IPS-15b (cell line): ENCODE results near the gene MSI1.

Experiments used
- H3K27me3 ChIP-seq: one replicate; pipeline ENCODE4 v1.6.1; 2013; ENCODE audit warnings: low read length; ENCODE audit not compliant: control insufficient read depth, insufficient read depth
- H3K36me3 ChIP-seq: one replicate; pipeline ENCODE4 v1.6.1; 2013; ENCODE audit warnings: low read length; ENCODE audit not compliant: control insufficient read depth, insufficient read depth
- H3K4me1 ChIP-seq: one replicate; pipeline ENCODE4 v1.6.1; 2013; ENCODE audit warnings: mild to moderate bottlenecking, low read length; ENCODE audit not compliant: control insufficient read depth, insufficient read depth
- H3K4me3 ChIP-seq: one replicate; pipeline ENCODE4 v1.5.1; 2013; ENCODE audit warnings: low read depth, low read length
- H3K9ac ChIP-seq: one replicate; pipeline ENCODE4 v1.6.1; 2013; ENCODE audit warnings: low read depth, mild to moderate bottlenecking, low read length
- H3K9me3 ChIP-seq: one replicate; pipeline ENCODE4 v1.6.1; 2013; ENCODE audit warnings: mild to moderate bottlenecking, low read length; ENCODE audit not compliant: control insufficient read depth, insufficient read depth

Gene MSI1

DNA sequence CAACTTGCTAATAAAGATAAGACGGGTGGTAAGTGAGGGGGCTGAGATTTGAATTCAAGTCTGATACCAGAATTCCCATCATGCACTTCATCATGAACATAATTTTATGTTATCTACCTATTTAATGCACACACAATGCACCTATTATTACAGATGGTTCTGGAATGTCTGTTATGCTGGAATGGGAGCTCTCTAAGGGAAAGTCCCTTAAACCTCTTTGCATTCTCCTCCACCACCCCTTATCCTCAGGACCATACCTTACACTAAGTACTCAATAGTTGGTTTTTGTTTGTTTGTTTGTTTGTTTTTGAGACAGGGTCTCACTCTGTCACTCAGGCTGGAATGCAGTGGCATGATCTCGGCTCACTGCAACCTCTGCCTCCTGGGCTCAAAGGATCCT, 7.0 kb upstream of the MSI1 start:
- Histone ChIP-seq H3K4me3 (no peak overlapping the region), H3K9me3 (no peaks in the 10 kb centered on the region), H3K36me3 (no peaks in the 10 kb centered on the region), H3K9ac (no peak overlapping the region), H3K27me3 (peaks cover 19% of the 10 kb centered on the region), H3K4me1 (peaks cover 10% of the 10 kb centered on the region)

- H3K27me3 ChIP-seq, result peaks cover 36% of the 10 kb centered on the region
- H3K4me1 ChIP-seq, result peaks cover 19% of the 10 kb centered on the region
- no peaks in the 10 kb centered on the region for H3K9me3 ChIP-seq
- no peak overlapping the region for H3K9ac ChIP-seq
- no peak overlapping the region for H3K4me3 ChIP-seq
- H3K36me3 ChIP-seq, result no peaks in the 10 kb centered on the region
Observed at GRCh38 chr12:120373683-120374082, 4.7 kb upstream of the MSI1 start.

DNA sequence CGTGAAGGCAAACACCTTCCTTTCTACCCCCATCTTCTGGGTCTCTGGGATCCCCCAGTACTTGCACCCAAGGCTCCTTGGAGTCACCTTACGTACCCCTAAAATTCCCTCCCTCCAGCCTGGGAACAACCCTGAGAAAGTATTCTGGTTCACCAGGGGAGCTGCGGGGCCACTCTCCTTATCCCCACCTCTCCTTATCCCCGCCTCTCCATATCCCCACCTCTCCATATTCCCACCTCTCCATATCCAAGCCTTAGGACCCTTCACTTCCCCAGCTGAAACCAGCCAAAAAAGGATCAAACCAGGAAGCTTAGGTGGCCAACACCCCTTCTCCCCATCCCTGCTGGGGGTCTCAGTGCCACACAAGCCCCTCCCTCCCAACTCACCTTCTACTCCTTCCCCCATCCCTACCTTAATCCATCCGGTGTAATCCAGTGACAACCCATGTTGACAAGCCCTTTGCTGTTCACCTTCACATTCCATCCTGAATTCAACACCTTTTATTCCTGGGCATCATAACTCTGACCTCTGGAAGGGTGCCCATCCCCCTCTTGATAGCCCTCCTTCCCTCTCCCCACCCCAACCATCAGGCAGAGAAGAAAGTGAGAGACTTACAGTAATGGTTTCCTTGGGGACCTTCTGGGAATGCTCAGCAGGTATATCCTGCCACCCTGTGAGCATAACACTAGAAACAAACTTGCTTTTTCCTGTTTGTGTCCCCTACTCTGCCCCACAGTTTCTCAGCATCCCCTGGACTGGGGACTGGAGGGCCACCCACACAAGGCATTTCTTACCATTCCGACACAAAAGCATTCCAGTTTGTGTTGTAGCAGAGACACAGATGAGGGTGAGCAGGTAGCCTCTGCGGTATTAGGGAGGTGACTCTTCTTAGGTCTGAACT, 1.6 kb upstream of the MSI1 start:
- H3K9me3 ChIP-seq, result no peaks in the 10 kb centered on the region
- H3K4me1 ChIP-seq, result peaks cover 11% of the 10 kb centered on the region
- H3K9ac ChIP-seq, result no peak overlapping the region
- H3K27me3 ChIP-seq, result peaks cover 36% of the 10 kb centered on the region
- H3K4me3 ChIP-seq, result peak overlapping the region; percentile 40
- no peaks in the 10 kb centered on the region for H3K36me3 ChIP-seq

- peaks cover 11% of the 10 kb centered on the region for H3K4me1 ChIP-seq
- peaks cover 36% of the 10 kb centered on the region for H3K27me3 ChIP-seq
- no peak overlapping the region for H3K9ac ChIP-seq
- no peaks in the 10 kb centered on the region for H3K9me3 ChIP-seq
- no peaks in the 10 kb centered on the region for H3K36me3 ChIP-seq
- peak overlapping the region; percentile 40 for H3K4me3 ChIP-seq
Observed at GRCh38 chr12:120369603-120370342, 809 bp upstream of the MSI1 start.

- Histone ChIP-seq H3K4me3 (peak overlapping the region; percentile 63), H3K9ac (no peak overlapping the region), H3K4me1 (peaks cover 11% of the 10 kb centered on the region), H3K27me3 (peaks cover 36% of the 10 kb centered on the region), H3K36me3 (peaks cover 5% of the 10 kb centered on the region), H3K9me3 (no peaks in the 10 kb centered on the region)
Observed at GRCh38 chr12:120367924-120368788, 808 bp downstream of the MSI1 start.

DNA sequence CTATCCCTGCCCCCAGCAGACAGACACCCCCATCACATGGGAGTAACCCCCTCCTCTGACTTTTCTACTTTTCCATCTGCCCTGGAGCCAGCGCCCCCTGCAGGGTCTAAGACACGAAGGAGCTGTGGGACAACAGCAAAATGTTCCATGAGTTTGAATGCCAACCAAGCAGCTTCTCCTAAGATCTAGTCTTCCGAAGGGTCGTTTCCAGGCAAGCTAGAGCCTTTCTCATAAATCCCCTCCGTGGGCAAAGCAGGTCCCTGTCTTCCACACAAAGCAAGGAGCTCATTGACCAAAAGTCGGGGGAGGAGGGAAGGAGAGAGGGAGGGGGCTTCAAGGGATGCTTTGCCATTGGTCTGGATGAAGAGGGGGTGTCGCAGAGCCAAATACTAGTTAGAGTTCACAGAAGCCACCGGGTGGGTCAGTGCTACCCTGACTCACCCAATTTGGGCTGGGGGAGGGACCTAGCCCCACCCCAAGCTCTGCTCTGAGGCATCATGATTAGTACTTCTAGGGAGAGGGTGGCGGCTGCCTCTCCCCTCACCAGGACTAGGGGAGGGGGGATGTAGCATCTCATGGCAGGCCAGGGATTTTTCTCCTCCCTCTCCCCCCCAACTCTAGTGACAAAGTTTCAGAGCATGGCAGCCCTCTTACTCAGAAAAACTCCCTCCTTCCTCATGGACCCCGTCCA, 1.6 kb downstream of the MSI1 start:
- peaks cover 15% of the 10 kb centered on the region for H3K4me1 ChIP-seq
- H3K9ac ChIP-seq, result no peak overlapping the region
- peaks cover 10% of the 10 kb centered on the region for H3K36me3 ChIP-seq
- H3K27me3 ChIP-seq, result peaks cover 33% of the 10 kb centered on the region
- H3K4me3 ChIP-seq, result peak overlapping the region; percentile 63
- no peaks in the 10 kb centered on the region for H3K9me3 ChIP-seq

DNA sequence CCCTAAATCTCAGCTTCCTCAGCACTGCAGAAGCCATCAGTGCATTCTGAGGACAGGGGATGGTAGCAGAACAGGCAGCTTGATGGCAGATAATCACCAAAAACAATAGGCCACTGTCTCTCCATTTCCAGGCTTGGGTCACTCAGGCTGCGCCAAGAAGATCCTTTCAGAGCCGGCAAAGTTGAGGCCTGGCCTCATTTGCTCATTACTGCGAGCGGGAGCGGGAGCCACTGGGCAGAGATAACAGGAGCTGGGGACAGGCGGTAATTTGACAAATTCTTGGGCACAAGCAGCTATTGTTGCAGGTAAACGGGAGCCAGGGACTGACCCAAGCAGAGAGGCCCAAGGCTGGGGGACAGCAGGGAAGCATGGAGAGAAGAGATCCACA, 2.1 kb downstream of the MSI1 start:
- H3K4me1 ChIP-seq, result peaks cover 19% of the 10 kb centered on the region
- peaks cover 28% of the 10 kb centered on the region for H3K27me3 ChIP-seq
- H3K4me3 ChIP-seq, result peak overlapping the region; percentile 63
- no peaks in the 10 kb centered on the region for H3K9me3 ChIP-seq
- H3K36me3 ChIP-seq, result peaks cover 15% of the 10 kb centered on the region
- no peak overlapping the region for H3K9ac ChIP-seq

DNA sequence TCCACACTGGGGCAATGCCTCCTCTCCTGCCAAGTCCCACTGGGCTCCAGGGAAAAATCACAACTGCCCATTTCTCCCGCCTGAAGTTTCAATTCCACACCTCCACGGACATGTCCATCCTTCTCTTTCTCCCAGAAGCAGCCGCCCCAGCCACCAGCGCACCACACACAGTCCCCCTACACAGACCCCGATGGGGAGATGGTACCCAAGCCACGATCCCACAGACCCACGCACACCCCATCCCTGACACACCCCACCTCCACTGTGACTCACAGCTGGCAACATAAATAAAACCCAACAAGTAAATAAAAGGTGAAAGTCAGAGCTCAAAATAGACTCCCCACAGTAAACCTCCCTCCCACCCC, 2.6 kb downstream of the MSI1 start:
- Histone ChIP-seq H3K9me3 (no peaks in the 10 kb centered on the region), H3K9ac (no peak overlapping the region), H3K36me3 (peaks cover 15% of the 10 kb centered on the region), H3K4me1 (peaks cover 19% of the 10 kb centered on the region), H3K4me3 (no peak overlapping the region), H3K27me3 (peaks cover 23% of the 10 kb centered on the region)

DNA sequence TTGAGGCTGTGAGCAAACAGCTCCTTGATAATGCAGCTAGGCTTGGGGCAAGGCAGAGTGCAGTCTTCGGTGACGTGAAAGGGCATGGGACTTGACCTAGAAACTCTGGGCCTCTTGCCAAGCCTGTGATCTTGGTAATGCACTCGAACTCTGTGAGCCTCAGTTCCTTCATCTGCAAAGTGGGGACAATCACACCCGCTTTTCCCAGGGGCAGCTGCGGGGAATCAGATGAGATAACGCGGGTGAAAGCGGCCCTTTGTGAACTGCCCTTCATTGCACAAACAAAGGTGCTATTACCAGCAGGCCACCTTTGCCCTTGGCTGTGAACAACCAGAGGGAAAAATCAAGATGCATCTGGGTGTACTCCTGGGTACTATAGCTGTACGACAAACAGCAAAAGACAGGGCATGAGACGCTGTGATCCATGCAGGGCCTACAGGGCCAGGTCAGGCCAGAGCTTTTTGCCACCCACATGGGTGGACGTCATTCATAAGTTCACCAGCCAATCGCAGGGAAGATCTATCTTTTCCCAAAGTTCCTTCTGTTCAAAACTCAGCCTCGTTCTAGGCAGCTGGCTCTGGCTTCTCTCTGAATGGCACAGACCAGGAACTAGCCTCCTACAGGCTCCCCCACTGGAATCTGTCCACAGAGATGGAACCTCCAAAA, 3.2 kb downstream of the MSI1 start:
- no peak overlapping the region for H3K9ac ChIP-seq
- peaks cover 20% of the 10 kb centered on the region for H3K4me1 ChIP-seq
- H3K27me3 ChIP-seq, result peaks cover 18% of the 10 kb centered on the region
- no peaks in the 10 kb centered on the region for H3K9me3 ChIP-seq
- peaks cover 15% of the 10 kb centered on the region for H3K36me3 ChIP-seq
- no peak overlapping the region for H3K4me3 ChIP-seq

DNA sequence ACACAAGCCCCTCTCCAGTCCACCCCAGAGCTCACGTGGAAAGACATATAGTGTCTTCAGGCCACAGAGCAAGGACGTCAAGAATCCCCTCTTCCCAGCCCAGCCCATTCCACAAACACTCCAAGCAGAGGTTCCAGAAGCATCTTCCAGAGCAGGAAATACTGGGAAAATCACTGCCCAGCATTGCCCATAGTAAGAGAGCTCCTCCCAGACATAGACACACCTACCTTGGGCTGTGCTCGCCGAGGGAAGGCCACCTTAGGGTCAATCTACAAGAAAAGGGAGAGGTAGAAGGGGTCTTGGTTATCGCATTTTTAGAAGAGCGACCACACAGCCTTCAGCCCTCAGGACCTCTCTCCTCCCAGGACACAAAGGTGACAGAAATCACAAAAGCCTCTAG, 4.5 kb downstream of the MSI1 start:
- H3K9ac ChIP-seq, result no peak overlapping the region
- H3K36me3 ChIP-seq, result peaks cover 15% of the 10 kb centered on the region
- H3K4me1 ChIP-seq, result peaks cover 16% of the 10 kb centered on the region
- H3K27me3 ChIP-seq, result peaks cover 5% of the 10 kb centered on the region
- H3K4me3 ChIP-seq, result no peak overlapping the region
- H3K9me3 ChIP-seq, result no peaks in the 10 kb centered on the region
